ENCODE data around the gene GPD2. TPM values are rescaled to one million over a fixed set of nuclear protein-coding genes. Genes with fewer than 3 reads are reported as not detected.

Gene GPD2
- total RNA-seq, 4 donors from 2014 or later, result 38.7 to 62.9 (median 40.7) TPM

GRCh38 chr2:156399950-156400705, 36.1 kb upstream of the GPD2 start:
- DNase-seq (ENCODE audit: low spot score) (peak; percentile 26), ATAC-seq (ENCODE audit: low FRiP score) (peak; percentile 93)
- no peak for TF ChIP-seq CTCF (IDR thresholded peaks at IDR 0.05)

GRCh38 chr2:156400706-156401678, 35.2 kb upstream of the GPD2 start:
- TF ChIP-seq CTCF (IDR thresholded peaks at IDR 0.05), result no peak
- DNase-seq (ENCODE audit: low spot score) (peak; percentile 76), ATAC-seq (ENCODE audit: low FRiP score) (peak; percentile 83)

GRCh38 chr2:156401861-156402260, 34.3 kb upstream of the GPD2 start:
- DNase-seq (ENCODE audit: low spot score) (no peak), ATAC-seq (ENCODE audit: low FRiP score) (no peak)
- TF ChIP-seq CTCF (IDR thresholded peaks at IDR 0.05), result no peak

GRCh38 chr2:156405586-156405985, 30.6 kb upstream of the GPD2 start:
- ATAC-seq (ENCODE audit: low FRiP score) (peak; percentile 42), DNase-seq (ENCODE audit: low spot score) (no peak)
- no peak for TF ChIP-seq CTCF (IDR thresholded peaks at IDR 0.05)

- no peak for DNase-seq (ENCODE audit: low spot score)
- ATAC-seq (ENCODE audit: low FRiP score), result no peak
- TF ChIP-seq CTCF (IDR thresholded peaks at IDR 0.05), result no peak
Measured at GRCh38 chr2:156411835-156412234, 24.3 kb upstream of the GPD2 start.

- DNase-seq (ENCODE audit: low spot score) (no peak), ATAC-seq (ENCODE audit: low FRiP score) (no peak)
- TF ChIP-seq CTCF (IDR thresholded peaks at IDR 0.05), result no peak
Measured at GRCh38 chr2:156421851-156422250, 14.3 kb upstream of the GPD2 start.

Measured in omental fat pad (tissue), 4 donors.